GM19043 (cell line): ENCODE data around the gene GNG8.
"Not testable (repeated sequence)": the region's sequence is repeated elsewhere in the genome, so short reads cannot be mapped to it uniquely, and the experiment has no call there.

ENCODE experiments used
- ATAC-seq: cut with Tn5 transposase; IDR thresholded peaks from one replicate; pipeline ENCODE4 v1.9.1; 2021; ENCODE audit warnings: low read depth; ENCODE audit not compliant: unreplicated experiment

The GNG8 gene

DNA sequence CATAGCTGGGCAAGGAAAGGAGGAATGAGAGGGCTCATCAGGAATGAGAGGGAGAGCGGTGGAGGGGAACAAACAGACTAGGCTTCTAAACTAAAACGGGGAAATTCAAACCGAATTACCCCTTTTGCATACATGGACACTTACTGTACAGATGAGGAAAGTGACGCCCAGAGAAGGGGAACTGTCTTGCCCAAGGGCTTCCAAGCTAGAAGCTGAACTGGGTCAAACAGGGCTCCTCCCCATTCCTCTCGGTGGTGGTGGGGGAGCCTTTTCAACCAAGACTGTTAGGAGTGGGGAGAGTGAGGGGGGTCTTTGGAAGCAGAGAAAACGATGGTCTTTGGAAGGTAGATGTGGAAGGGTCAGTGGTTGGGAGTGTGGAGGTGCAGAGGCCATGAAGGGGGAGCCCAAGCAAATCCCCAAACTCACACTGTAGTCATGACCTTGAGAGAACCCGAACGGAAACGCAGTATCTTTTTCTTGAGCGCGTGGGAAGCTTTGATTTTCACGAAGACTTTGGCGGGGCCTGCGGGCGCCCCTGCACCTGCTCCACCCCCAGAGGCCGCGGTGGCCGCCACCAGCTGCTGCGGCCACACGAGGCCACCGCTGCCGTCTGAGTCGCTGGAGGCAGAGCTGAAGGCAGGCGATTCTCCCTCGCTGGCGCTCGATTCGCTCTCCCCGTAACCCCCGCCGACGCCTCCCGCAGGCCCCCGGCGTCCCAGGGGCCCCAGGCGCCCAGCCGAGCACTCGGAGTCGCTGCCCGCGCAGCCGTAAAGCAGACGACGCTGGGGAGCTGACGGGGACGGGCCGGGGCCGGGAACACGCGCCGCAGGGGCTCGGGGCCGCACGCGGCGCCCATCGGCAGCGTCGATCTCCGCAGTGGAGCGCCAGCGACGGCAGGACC is 12.3 kb upstream of the GNG8 start:
- ATAC-seq = no peak

DNA sequence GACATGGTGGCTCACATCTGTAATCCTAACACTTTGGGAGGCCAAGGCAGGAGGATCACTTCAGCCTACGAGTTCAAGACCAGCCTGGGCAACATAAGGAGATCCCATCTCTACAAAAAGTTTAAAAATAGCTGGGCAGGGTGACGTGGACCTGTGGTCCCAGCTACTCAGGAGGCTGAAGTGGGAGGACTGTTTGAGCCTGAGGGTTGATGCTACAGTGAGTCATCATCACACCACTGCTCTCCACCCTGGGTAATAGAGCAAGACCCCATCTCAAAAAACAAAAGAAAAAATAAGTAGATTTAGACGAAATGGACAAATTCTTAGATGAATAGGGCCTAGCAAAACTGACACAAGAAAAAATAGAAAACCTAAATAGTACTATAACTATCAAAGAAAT is 10.4 kb upstream of the GNG8 start:
- ATAC-seq = no peak

DNA sequence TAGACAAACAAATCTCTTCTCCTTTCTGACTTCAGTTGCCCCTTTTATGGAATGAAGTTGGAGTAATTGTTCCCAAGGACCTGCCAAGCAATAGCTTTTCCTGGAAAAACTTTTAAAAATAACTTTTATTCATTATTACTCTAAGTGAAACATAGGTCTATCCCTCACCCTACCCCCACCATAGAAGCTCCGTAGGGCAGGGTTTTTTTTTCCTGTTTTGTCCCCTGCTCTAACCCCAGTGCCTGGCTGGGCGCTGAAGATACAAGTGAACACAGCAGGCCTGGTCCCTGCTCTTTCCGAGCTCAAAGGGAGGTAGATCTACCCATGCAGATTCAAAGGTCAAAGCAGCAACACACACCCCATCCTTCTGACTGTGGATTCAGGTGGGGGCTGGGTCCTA is 8.7 kb upstream of the GNG8 start:
- ATAC-seq = no peak

DNA sequence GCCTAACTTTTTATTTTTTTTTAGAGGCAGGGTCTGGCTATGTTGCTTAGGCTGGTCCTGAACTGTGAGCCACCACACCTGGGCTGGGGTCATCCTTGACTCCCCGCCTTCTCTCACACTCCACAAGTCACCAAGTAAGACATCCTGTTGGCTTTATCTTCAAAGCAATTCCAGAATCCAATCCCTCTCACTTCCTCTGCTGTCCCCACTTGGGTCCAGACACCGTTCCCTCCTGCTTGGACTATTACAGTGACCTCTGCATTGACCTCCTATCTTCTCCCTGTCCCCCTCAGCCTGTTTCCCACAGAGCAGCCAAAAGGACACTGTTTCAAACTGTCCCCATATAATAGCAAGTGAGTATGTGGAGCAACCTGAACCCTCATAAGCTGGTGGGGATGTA is 4.7 kb upstream of the GNG8 start:
- ATAC-seq = no peak

DNA sequence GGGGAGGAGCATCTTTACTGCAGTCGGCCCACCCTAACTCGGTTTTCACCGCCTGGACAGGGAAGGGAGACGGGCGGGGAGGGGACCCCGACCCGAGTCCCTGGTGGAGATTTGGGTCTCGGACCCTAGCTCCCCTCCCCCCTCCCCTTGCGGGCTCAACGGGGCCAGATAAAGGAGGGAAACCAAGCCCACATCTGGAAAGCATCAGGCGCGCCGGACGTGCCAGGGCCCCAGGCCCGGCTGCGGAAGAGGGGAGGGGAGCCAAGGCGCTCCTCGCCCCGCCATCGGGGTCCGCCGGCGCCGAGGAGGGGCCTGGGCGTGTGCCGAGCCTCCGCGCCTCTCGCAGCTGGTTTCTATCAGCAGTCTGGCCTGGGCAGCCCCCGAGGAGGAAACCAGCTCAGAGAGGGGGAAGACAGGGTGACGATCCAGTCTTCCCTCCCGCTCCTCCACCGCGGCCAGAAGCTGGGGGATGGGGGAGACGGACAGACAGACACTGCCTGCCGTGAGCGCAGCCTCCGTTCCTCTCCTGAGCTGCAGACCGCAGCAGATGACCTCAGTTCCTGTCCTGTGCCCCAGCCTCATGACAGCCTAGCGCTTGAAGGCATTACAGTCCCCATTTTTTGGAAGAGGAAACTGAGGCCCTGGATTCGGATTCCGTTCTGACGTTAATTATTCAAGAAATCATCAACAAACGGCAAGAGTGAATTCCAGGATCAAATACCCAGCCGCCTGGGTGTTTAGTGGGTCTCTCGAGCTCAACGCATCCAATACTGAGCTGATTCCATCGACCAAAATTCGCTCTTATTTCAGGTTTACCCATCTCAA is 3.6 kb upstream of the GNG8 start:
- ATAC-seq = no peak

DNA sequence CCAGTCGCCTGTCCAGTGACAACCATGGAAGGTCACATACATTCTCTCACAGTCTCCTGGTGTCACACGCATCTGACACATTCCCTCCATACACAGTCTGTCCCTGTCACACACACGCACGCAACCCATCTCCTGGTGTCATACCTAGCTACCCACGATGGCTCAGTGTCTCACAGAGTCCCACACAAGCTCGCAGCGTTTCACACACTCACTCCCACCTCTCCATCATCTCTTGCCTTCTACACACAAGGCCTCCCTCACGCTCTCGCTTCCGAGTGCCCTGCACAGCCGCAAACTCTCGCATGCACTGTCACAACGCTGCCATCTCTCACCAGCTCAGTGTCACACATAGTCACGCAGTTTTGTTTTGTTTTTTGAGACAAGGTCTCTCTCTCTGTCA is 1.2 kb upstream of the GNG8 start:
- ATAC-seq = no peak

DNA sequence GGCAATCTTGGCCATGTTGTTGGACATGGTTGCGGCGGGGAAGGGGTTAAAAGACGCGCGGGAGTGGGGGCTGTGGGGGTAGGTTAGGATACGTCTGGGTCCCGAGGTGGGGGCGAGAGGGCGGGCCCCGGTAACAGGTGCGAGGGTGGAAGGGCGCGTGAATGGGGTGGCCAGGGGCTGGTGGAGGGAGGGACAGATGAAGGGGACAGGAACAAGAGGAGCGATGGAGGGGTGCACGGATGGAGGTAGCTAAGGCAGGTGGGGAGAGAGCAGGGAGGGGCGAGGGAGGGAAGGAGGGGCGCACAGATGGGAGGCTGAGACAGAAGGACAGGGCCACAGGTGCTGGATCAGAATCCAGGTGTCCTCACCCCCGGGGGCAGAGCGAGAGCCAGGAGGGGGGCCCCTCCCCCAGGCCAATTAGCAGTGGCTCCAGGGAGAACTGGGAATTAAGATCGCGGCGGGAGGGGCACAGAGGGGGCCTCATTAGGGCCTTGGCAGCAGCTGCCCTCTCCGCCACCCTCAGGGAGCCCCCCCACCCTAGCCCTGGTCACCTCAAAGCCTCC is 1.3 kb downstream of the GNG8 start:
- ATAC-seq = no peak

DNA sequence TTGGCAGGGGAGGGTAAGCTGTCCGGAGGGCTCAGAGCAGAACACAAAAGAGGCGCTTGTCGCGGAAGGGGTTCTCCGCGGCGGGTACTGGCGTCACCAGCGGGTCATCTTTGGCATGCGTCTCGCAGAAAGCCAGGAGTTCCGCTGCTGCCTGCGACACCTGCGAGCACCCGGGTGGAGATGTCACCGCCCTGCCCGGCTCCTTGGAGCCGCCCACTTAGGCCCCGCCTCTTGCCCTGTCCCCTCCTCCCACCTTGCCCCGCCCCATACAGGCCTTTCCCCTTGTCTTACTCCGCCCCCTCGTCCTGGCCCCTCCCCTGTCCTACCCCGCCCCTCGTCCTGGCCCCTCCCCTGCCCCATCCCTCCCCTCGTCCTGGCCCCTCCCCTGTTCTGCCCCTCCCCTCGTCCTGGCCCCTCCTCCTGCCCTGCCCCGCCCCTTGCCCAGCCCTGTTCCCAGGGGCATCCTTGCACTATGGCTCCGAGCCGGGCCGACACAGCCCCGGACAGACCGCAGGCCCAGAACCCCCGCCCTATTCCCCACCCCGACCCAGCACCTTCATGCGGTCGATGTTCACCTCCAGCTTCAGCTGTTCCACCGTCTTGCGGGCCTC is 1.9 kb downstream of the GNG8 start:
- ATAC-seq = no peak

DNA sequence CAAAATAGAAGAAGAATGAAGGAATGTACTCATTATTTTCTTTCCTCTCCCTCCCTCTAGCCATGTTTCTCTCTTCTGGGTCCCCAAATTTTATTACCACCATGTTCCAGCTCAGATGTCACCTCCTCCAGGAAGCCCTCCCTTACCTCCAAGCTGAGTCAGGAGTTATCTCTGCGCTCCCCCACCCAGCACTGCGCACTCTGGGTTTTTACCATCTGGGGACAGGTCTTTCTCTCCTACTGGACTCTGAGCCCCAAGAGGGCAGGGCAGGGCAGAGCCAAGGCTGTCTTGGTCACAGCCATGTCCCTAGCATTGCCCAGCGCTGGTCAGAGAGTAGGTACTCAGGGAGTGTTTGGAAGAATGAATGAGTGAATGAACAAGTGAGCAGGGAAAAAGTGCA is 2.9 kb downstream of the GNG8 start:
- ATAC-seq = no peak

DNA sequence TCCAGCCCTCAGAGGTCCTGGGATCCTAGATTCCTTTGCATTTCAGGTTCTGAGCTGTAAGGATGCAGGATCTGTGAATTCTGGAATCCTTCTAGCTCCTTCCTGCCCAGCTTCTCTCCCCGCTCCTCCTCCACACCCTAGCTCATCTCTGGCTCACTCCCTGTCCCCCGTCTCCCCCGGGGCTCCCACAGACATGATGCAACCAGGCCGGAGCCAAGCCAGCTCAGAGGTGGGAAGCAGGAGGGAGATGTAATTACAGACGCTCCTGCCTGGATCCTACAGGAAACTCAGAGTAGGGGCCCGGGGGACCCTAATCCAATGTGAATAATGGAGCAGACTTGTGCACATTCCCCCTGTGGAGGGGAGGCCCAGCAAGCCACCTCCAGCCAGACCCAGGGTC is 4.5 kb downstream of the GNG8 start:
- ATAC-seq = no peak

DNA sequence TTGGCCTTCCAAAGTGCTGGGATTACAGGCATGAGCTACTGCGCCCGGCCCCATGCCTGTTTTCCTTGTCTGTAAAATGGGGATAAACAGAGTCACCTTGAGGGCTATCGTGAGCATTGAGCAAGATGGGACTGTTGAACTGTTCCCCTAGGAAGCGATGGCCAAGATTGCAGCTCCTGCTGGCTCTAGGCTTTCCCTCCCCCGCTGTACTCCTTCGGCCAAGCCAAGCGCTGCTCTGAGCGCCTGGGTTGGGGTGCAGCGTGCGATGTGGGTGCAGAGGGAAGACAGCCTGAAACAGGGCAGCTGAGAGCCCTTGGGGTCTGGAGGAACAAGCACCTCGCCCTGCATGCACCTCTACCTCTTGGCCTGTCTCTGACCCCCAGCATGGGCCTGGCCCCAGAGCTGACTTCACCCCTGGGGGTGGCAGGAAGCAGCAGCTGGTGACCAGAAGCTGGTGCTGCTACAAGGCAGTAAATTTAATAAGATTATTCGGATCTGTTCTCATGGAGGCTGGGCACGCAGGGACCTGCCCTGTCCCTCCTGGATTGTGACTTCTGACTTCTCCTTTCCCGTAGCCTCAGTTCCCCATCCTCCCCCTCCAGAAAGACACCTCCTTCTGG is 5.3 kb downstream of the GNG8 start:
- ATAC-seq = no peak

DNA sequence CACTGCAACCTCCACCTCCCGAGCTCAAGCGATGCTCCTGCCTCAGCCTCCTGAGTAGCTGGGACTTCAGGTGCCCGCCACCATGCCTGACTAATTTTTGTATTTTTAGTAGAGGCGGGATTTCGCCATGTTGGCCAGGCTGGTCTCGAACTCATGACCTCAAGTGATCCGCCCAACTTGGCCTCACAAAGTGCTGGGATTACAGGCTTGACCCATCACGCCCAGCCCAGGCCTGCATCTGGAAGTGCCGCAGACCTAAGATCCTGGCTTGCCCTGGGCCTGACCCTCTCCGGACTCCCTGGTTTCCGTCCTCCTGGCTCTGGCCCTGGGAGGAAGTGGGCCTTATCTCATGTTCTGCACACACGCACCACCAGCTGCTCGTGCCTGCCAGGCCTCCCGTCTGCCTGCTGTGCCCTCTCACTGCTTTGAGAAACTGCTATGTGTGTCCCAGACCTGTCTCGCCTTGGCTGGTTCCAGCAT is 6.4 kb downstream of the GNG8 start:
- no peak for ATAC-seq

DNA sequence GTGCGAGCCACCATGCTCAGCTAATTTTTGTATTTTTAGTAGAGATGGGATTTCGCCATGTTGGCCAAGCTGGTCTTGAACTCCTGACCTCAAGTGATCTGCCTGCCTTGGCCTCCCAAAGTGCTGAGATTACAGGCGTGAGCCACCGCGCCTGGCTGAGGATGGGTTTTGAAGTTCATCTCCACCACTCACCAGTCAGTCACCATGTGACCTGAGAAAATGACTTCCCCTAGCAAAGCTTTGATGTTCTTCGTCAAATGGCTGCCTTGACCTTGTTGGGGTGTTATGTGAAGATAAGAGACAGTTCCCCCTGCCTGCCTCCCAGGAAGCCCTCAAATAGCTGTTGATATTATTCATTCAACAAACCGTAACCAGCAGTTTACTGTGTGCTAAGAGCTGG is 7.0 kb downstream of the GNG8 start:
- ATAC-seq = not testable (repeated sequence)

DNA sequence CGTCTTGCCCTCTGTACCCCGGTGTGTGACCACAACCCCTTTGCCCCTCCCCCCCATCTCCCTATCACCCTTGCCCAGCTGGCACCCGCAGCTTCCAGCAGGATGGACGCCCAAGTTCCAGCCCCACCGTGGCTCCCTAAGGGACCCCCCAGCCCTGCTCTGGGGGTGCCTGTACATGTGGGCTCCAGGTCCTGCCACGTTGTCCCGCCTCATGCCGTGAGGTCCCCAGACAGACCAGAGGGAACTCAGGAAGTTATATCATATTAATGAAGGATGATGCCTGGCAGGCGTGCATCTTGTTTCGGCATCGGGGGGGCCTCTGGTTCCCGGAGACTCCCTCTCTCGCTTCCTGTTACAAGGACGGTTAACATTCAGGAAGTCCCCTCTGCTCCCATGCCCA is 9.6 kb downstream of the GNG8 start:
- no peak for ATAC-seq

DNA sequence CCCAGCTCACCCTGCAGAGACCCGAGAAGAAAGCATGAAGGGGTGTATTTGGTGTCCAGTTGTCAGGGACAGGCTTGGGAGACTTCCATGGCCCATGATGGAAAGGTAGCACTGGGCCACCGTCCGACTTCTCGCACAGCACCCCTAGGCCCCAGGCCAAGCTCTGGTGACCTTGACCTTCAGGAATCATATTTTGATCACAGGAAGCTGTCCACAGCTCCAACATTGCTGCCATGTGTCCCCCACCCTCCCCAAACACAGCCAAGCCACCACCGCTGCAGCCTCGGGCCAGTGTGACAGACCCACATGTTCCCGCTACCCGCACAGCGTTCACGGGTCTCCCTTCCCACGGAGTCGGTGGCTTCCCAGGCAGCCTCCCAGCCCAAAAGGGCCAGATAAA is 10.3 kb downstream of the GNG8 start:
- no peak for ATAC-seq

DNA sequence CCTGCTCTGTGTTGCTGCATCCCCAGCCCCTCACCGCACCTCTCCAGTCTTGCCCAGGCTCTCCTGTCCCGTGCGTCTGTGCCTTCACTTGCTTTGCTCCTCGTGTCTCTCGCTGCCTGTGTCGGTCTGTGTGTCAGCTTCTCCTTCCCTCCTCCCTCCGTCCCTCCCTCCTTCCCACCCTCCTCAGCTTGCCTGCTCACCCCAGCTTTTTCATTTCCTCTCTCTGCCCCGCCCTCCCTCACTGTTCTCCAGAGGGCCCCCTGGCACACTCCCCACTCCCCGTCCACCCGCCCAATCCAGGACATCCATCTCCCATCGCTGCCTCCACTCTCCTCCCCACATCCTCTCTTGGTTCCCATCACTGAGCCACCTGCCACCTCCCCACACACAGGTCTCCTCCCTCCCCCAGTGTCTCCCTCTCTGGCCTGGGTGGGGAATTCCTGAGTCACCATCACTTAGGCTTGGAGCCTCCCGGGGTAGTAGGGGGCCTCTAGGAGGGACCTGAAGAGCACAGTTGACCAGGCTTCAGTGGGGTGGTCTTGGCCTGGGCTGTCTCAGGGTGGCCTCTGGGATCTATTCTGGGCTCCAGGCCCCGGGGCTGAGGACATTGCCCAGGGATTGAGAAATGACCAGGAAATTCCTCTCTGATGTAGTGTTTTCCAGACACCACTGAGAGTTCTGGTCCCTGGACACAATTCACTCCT is 10.9 kb downstream of the GNG8 start, which contains the start of gene PTGIR:
TSS of gene PTGIR (minus strand) at position 132 of the 704 bp plus-strand sequence. CDS start 864 bp downstream, outside the sequence.
- ATAC-seq = no peak

DNA sequence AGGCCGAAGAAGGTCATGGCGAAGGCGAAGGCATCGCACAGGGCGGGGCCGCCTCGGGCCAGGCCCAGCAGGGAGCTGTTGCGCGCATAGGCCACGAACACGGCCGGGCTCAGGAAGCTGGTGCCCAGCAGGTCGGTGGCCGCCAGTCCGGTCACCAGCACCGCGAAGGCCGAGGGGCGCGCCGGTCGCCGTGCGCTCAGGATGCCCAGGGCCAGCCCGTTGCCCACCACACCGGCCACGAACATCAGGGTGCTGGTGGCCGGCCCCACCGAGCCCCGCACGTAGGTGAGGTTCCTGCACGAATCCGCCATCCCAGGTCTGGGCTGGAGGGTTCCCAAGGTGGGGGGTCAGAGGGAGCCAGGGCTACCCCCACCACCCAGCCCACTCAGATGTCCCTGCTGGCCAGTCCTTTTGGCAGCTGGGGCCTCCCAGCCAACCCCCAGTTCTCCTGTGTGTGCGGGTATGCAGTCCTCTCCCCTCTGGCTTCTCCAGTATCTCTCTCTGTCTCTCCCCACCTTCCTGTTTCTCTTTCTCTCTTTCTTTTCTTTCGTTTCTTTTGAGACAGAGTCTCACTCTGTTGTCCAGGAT is 12.0 kb downstream of the GNG8 start:
- ATAC-seq = no peak

DNA sequence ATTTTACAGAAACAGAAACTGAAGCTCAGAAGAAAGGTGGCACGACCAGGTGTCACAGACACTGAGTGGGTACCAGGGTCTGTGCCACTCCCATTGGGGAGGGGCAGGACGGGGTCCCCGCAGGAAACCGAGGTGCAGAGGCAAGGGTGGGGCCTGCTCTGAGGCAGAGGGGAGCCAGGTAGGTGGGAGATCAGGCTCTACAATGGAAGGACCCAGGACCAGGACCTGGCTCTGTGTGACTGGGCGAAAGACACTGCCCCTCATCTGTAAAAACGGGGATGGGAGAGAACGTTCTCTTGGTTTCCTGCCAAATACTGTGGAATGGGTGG is 13.9 kb downstream of the GNG8 start:
- no peak for ATAC-seq
